ENCODE measurements around the gene CDC42BPB.

Gene CDC42BPB

DNA sequence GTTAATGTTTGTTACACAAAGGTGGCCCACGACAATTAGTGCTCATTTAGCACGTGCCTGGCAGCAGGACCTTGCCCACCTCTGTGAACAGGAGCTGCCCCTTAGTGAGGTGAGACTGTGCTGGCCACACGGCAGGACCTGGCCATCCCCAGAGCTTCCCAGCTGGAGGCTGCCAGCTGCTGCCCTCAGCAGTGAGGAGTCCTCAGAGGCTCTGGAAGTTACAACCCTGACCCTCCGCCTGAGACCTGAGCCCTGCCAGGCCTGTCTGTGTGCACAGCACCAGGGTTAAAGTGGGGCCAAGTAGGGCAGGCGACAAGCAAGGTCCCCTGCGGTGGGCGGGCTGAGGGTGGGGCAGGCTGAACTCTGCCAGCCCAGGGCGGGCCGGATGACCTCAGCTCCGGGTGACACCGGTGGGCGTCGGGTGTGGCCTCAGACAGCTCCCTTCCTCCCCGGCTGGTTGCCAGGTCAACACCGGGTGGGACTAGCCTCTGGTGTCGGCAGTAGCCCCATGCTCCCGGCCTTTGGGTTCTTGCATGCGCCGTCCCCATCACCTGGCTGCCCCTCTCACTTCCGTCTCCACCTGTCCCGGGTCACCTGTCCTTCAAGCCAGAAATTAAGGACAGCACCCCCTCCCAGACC is 17.5 kb upstream of the CDC42BPB start:
- TF ChIP-seq MAX (IDR thresholded peaks at IDR 0.05; ENCODE audit: low read depth, low read length) (no peak), CTCF (IDR thresholded peaks at IDR 0.05; ENCODE audit: low read depth, low read length) (no peak), MYC (IDR thresholded peaks at IDR 0.05; ENCODE audit: low read depth, low read length) (no peak)
- no peak overlapping the region for H3K4me3 ChIP-seq (ENCODE audit: low read depth, low read length)
- no peak for DNase-seq (ENCODE audit: low read depth)

DNA sequence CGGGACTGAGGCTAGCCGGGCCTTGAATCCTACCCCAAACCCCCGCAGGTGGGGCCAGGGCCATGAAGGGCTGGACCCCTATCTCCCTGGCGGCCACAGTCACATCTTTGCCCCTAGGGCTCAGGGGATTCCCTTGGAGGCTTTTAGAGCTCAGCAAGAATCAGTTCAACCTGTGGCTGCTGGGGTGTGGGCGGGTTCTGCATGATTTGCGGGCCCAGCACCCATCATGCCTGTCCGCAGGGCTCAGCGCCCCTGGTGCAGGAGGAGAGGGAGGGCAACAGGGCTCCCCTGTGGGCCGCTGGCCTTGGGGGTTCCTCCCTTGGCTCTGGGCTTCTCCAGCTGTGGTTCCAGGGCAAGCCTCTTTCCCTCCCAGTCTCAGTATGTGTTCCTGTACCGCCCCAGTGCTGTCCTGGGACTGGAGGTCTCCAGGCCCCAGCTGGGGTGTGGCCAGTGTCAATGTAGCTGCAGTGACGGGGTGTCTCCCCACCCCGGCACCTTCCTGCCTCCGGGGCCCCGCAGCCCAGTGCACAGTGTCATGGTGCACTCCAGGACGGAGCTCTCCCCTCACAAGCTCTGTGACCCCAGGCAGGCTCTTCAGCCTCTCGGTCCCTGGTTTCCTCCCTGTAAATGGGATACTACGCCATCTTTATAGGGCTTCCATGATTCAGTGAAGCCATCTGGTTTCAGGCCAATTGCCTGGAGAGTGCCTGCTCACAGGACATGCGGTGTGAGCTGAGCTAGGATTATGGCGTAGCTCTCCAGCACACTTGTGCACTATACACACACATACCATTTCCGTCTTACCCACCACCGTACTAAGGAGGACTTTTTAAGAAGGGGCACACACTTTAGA is 16.8 kb upstream of the CDC42BPB start:
- no peak for TF ChIP-seq MYC (IDR thresholded peaks at IDR 0.05; ENCODE audit: low read depth, low read length)
- TF ChIP-seq CTCF (IDR thresholded peaks at IDR 0.05; ENCODE audit: low read depth, low read length): no peak
- TF ChIP-seq POLR2A (IDR thresholded peaks at IDR 0.05; ENCODE audit: extremely low read depth, insufficient read length): no peak
- TF ChIP-seq MAX (IDR thresholded peaks at IDR 0.05; ENCODE audit: low read depth, low read length): no peak
- no peak overlapping the region for H3K4me3 ChIP-seq (ENCODE audit: low read depth, low read length)
- no peak for DNase-seq (ENCODE audit: low read depth)

DNA sequence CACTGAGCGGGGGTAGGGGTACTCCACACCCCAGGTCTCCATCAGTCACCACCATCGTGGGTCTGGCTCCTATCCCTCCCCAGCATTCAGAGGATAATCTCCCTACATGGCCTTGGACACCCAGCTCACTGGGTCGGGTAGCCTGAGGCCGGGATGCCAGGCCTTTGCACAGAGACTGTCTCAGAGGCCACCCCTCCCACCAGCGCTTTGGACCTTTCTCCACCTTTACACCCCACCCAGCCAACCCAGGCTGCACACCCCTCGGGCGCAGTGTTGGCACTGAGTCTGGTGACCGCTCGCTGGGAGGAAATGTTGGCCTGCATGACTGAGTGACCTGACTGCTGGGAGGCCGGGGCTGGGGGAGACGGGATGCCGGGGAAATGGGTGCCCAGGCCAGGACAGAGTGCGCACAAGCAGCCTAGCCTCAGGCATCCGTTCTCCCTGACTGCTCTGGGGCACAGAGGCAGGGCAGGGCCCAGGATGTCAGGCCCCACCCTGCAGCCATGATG is 16.1 kb upstream of the CDC42BPB start:
- TF ChIP-seq POLR2A (IDR thresholded peaks at IDR 0.05; ENCODE audit: extremely low read depth, insufficient read length): no peak
- TF ChIP-seq CTCF (IDR thresholded peaks at IDR 0.05; ENCODE audit: low read depth, low read length): no peak
- no peak for TF ChIP-seq MAX (IDR thresholded peaks at IDR 0.05; ENCODE audit: low read depth, low read length)
- TF ChIP-seq MYC (IDR thresholded peaks at IDR 0.05; ENCODE audit: low read depth, low read length): no peak
- no peak overlapping the region for H3K4me3 ChIP-seq (ENCODE audit: low read depth, low read length)
- no peak for DNase-seq (ENCODE audit: low read depth)

GRCh38 chr14:103072595-103073366 is 15.4 kb upstream of the CDC42BPB start:
- TF ChIP-seq MAX (IDR thresholded peaks at IDR 0.05; ENCODE audit: low read depth, low read length) (no peak), CTCF (IDR thresholded peaks at IDR 0.05; ENCODE audit: low read depth, low read length) (no peak), MYC (IDR thresholded peaks at IDR 0.05; ENCODE audit: low read depth, low read length) (no peak), POLR2A (IDR thresholded peaks at IDR 0.05; ENCODE audit: extremely low read depth, insufficient read length) (no peak)
- no peak for DNase-seq (ENCODE audit: low read depth)
- H3K4me3 ChIP-seq (ENCODE audit: low read depth, low read length): no peak overlapping the region

GRCh38 chr14:103071544-103072251 is 14.3 kb upstream of the CDC42BPB start:
- H3K4me3 ChIP-seq (ENCODE audit: low read depth, low read length): no peak overlapping the region
- peak; percentile 28 for DNase-seq (ENCODE audit: low read depth)
- TF ChIP-seq POLR2A (IDR thresholded peaks at IDR 0.05; ENCODE audit: extremely low read depth, insufficient read length) (no peak), MAX (IDR thresholded peaks at IDR 0.05; ENCODE audit: low read depth, low read length) (no peak), MYC (IDR thresholded peaks at IDR 0.05; ENCODE audit: low read depth, low read length) (no peak)
